Measurements from ENCODE around the gene BCORL1.

DNA sequence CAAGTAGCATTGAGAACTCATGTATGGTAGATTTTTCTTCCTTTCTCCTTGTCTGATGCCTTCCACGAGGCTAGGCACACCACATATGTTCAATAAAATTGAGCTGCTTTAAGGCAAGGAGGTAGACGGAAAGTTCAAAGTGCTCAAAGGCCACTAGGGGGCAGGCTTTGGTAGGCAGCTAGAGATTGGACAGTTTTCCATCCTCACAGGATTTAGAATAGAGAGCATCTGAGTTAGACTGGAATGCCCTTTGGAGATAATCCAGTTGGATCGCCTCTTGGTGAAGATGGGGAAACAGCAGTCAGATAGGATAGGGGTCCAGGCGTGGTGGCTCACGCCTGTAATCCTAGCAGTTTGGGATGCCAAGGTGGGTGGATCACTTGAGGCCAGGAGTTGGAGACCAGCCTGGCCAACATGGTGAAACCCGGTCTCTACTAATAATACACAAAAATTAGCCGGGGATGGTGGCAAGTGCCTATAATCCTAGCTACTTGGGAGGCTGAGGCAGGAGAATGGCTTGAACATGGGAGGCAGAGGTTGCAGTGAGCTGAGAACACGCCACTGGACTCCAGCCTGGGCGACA lies 97.5 kb downstream of the BCORL1 start:
- no peak for TF ChIP-seq EZH2phosphoT487 (IDR thresholded peaks at IDR 0.05; ENCODE audit: low read depth, severe bottlenecking, unreplicated experiment)
- TF ChIP-seq, protein P1, sequence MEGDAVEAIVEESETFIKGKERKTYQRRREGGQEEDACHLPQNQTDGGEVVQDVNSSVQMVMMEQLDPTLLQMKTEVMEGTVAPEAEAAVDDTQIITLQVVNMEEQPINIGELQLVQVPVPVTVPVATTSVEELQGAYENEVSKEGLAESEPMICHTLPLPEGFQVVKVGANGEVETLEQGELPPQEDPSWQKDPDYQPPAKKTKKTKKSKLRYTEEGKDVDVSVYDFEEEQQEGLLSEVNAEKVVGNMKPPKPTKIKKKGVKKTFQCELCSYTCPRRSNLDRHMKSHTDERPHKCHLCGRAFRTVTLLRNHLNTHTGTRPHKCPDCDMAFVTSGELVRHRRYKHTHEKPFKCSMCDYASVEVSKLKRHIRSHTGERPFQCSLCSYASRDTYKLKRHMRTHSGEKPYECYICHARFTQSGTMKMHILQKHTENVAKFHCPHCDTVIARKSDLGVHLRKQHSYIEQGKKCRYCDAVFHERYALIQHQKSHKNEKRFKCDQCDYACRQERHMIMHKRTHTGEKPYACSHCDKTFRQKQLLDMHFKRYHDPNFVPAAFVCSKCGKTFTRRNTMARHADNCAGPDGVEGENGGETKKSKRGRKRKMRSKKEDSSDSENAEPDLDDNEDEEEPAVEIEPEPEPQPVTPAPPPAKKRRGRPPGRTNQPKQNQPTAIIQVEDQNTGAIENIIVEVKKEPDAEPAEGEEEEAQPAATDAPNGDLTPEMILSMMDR (IDR thresholded peaks at IDR 0.05; ENCODE audit: poor library complexity), result peak; percentile 61

All from hepatocyte (in vitro differentiated cells).